ENCODE results near the gene PTPRT.

DNA sequence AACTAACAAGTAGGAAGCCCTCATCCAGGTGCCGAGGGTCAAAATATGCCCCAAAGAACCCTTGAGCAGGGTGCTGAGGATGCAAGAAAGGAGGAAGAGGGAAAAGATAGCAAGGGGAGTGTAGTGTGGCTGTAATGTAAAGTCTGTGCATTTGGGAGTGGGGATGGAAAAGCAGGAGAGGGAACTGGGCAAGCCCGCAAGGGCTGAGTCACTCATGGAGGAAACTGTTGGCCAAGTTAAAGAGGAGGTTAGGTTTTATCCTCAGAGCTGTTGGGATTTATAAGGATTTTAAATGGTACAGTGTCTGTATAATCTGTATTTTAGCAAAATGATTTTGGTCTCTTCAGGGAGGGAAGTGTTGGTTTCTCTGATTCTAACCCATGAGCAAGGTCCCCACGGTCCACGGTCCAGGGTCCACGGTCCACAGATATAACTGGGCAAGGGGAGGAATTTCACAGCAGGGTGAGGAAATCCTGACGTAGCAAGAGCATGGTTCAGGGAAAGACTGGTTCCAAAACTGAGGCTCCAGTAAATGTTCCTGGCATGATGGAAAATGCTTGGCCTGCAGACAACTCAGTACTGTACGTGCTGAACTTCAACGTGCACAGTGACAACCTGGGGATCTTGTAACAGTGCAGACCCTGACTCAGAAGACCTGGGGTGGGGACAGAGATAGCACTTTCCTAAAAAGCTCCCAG, 759.8 kb downstream of the PTPRT start:
- TF ChIP-seq, protein P1, sequence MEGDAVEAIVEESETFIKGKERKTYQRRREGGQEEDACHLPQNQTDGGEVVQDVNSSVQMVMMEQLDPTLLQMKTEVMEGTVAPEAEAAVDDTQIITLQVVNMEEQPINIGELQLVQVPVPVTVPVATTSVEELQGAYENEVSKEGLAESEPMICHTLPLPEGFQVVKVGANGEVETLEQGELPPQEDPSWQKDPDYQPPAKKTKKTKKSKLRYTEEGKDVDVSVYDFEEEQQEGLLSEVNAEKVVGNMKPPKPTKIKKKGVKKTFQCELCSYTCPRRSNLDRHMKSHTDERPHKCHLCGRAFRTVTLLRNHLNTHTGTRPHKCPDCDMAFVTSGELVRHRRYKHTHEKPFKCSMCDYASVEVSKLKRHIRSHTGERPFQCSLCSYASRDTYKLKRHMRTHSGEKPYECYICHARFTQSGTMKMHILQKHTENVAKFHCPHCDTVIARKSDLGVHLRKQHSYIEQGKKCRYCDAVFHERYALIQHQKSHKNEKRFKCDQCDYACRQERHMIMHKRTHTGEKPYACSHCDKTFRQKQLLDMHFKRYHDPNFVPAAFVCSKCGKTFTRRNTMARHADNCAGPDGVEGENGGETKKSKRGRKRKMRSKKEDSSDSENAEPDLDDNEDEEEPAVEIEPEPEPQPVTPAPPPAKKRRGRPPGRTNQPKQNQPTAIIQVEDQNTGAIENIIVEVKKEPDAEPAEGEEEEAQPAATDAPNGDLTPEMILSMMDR (IDR thresholded peaks at IDR 0.05), result no peak
- no peak for TF ChIP-seq TCF7L2 (IDR thresholded peaks at IDR 0.05; ENCODE audit: low read depth, low read length)
- TF ChIP-seq, protein P2, sequence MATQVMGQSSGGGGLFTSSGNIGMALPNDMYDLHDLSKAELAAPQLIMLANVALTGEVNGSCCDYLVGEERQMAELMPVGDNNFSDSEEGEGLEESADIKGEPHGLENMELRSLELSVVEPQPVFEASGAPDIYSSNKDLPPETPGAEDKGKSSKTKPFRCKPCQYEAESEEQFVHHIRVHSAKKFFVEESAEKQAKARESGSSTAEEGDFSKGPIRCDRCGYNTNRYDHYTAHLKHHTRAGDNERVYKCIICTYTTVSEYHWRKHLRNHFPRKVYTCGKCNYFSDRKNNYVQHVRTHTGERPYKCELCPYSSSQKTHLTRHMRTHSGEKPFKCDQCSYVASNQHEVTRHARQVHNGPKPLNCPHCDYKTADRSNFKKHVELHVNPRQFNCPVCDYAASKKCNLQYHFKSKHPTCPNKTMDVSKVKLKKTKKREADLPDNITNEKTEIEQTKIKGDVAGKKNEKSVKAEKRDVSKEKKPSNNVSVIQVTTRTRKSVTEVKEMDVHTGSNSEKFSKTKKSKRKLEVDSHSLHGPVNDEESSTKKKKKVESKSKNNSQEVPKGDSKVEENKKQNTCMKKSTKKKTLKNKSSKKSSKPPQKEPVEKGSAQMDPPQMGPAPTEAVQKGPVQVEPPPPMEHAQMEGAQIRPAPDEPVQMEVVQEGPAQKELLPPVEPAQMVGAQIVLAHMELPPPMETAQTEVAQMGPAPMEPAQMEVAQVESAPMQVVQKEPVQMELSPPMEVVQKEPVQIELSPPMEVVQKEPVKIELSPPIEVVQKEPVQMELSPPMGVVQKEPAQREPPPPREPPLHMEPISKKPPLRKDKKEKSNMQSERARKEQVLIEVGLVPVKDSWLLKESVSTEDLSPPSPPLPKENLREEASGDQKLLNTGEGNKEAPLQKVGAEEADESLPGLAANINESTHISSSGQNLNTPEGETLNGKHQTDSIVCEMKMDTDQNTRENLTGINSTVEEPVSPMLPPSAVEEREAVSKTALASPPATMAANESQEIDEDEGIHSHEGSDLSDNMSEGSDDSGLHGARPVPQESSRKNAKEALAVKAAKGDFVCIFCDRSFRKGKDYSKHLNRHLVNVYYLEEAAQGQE (IDR thresholded peaks at IDR 0.05; ENCODE audit: insufficient read depth in 1 of 2, low read depth in 2 of 2, low read length in 1 of 2), result no peak
- no peak for TF ChIP-seq SIN3A (IDR thresholded peaks at IDR 0.05; ENCODE audit: borderline replicate concordance, insufficient read depth, low read depth, low read length)
- no peak for TF ChIP-seq POLR2AphosphoS5 (IDR thresholded peaks at IDR 0.05; ENCODE audit: low read depth, low read length)

Data from Panc1 (cell line).